Common myeloid progenitor, CD34-positive (primary cell): ENCODE measurements around the gene ABCA10.
"Not testable (repeated sequence)": the region's sequence is repeated elsewhere in the genome, so short reads cannot be mapped to it uniquely, and the experiment has no call there.

Experiments
- CTCF ChIA-PET: fragments of 350-600 bp; sonication (Branson Sonifier 250); formaldehyde crosslinking; loops from one replicate; lab custom pipeline; 2021; ENCODE audit warnings: antibody characterized with exemption; lab: Charles Lee
- POLR2A ChIA-PET: fragments of 350-600 bp; sonication (Branson Sonifier 250); formaldehyde crosslinking; loops from one replicate; lab custom pipeline; 2021; ENCODE audit warnings: antibody characterized with exemption; lab: Charles Lee
- DNase-seq, 3 donors: peaks; one replicate each; pipeline versions ENCODE4 v3.0.0 to v3.0.0-alpha.2; 2013
- H3K27ac ChIP-seq, 2 experiments: 1 replicate in 1 of 2; 2 replicates in 1 of 2; pipeline ENCODE4 v1.7.0; 2013; ENCODE audit warnings: inconsistent platforms in 2 of 2, low read length in 2 of 2, mild to moderate bottlenecking in 2 of 2, low read depth in 1 of 2, moderate library complexity in 1 of 2; ENCODE audit not compliant: severe bottlenecking in 2 of 2, insufficient read depth in 1 of 2, poor library complexity in 1 of 2
- H3K27me3 ChIP-seq, 5 experiments: replicated peaks in 2 of 5; 1 replicate in 3 of 5; 2 replicates in 2 of 5; pipeline versions ENCODE4 v1.6.1 to v1.7.0; 2013; ENCODE audit warnings: low read length in 4 of 5, mild to moderate bottlenecking in 2 of 5, moderate library complexity in 2 of 5, inconsistent platforms in 1 of 5; ENCODE audit not compliant: insufficient read depth in 5 of 5, control insufficient read depth in 4 of 5
- H3K36me3 ChIP-seq, 4 experiments: 1 replicate in 2 of 4; 2 replicates in 2 of 4; pipeline versions ENCODE4 v1.6.1 to v1.7.0; 2013; ENCODE audit warnings: low read length in 3 of 4, control low read depth in 1 of 4, mild to moderate bottlenecking in 1 of 4; ENCODE audit not compliant: control insufficient read depth in 4 of 4, insufficient read depth in 4 of 4
- H3K4me1 ChIP-seq, 4 experiments: 1 replicate in 3 of 4; 2 replicates in 1 of 4; pipeline versions ENCODE4 v1.6.1 to v1.7.1; 2013; ENCODE audit warnings: low read length in 3 of 4, mild to moderate bottlenecking in 3 of 4, control low read depth in 1 of 4, inconsistent platforms in 1 of 4, moderate library complexity in 1 of 4; ENCODE audit not compliant: control insufficient read depth in 4 of 4, insufficient read depth in 4 of 4; ENCODE audit errors: control extremely low read depth in 1 of 4
- H3K4me3 ChIP-seq, 7 experiments: 1 replicate in 4 of 7; 2 replicates in 3 of 7; pipeline versions ENCODE4 v1.5.1 to v1.7.0; 2013; ENCODE audit warnings: mild to moderate bottlenecking in 7 of 7, low read length in 6 of 7, moderate library complexity in 6 of 7, inconsistent platforms in 2 of 7, low read depth in 2 of 7, control low read depth in 1 of 7; ENCODE audit not compliant: insufficient read depth in 4 of 7, control insufficient read depth in 1 of 7; ENCODE audit errors: extremely low read depth in 1 of 7
- H3K9me3 ChIP-seq, 5 experiments: 1 replicate in 4 of 5; 2 replicates in 1 of 5; pipeline versions ENCODE4 v1.6.1 to v1.7.1; 2013; ENCODE audit warnings: low read length in 4 of 5, mild to moderate bottlenecking in 2 of 5, inconsistent platforms in 1 of 5, low read depth in 1 of 5, moderate library complexity in 1 of 5; ENCODE audit not compliant: control insufficient read depth in 4 of 5, insufficient read depth in 2 of 5; ENCODE audit errors: control extremely low read depth in 1 of 5
- WGBS: methylation state at CpG from one replicate; pipeline ENCODE4 v1.1.5; 2013; ENCODE audit not compliant: insufficient coverage; 5-methylcytosine and 5-hydroxymethylcytosine counted together

The ABCA10 gene

GRCh38 chr17:69170377-69170776 lies 58.2 kb downstream of the ABCA10 start:
- H3K27ac ChIP-seq: peak overlapping the region in 1 of 2 experiments; percentile 10
- H3K4me3 ChIP-seq: no peak overlapping the region
- DNase-seq: peak; percentile 10 to 86 (median 70)
- POLR2A ChIA-PET: interaction anchor here (0.6 kb wide), 1 partner anchor 77 kb away, joined by 3 read pairs; no protein-coding TSS in a partner anchor
- CTCF ChIA-PET: no interaction called here
- H3K9me3 ChIP-seq: peaks cover 0 to 4% (median 0%) of the 10 kb centered on the region in 5 experiments
- H3K27me3 ChIP-seq: no peaks in the 10 kb centered on the region
- H3K36me3 ChIP-seq: no peaks in the 10 kb centered on the region
- H3K4me1 ChIP-seq: peaks cover 0 to 15% (median 8%) of the 10 kb centered on the region in 4 experiments

GRCh38 chr17:69168642-69169041 lies 60.0 kb downstream of the ABCA10 start:
- DNase-seq, H3K36me3 ChIP-seq, H3K27me3 ChIP-seq, H3K4me3 ChIP-seq, H3K27ac ChIP-seq, POLR2A ChIA-PET, H3K9me3 ChIP-seq: not testable (repeated sequence)
- H3K4me1 ChIP-seq: peaks cover 0 to 15% (median 8%) of the 10 kb centered on the region in 4 experiments
- CTCF ChIA-PET: interaction anchor here (1.0 kb wide), 1 partner anchor 9 kb away, joined by 3 read pairs; no protein-coding TSS in a partner anchor

DNA sequence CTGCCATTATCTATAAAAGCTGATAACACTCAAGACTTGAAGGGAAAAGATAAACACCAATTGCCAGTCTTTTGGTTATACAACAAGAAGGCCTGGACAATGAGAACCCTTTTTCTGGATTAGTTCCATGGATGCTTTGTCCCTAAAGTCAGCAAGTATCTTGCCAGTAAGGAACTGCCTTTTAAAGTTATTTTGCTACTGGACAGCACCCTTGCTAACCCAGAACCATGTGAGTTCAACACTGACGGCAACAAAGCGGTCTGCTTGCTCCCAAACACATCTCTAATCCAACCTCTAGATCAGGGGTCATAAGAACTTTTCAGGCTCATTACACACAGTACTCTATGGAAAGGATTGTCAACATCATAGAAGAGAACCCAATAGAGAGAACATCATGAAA lies 61.7 kb downstream of the ABCA10 start:
- Histone ChIP-seq H3K36me3 (no peaks in the 10 kb centered on the region), H3K27me3 (no peaks in the 10 kb centered on the region), H3K4me3 (no peak overlapping the region), H3K9me3 (peaks cover 0 to 4% (median 0%) of the 10 kb centered on the region in 5 experiments), H3K27ac (no peak overlapping the region), H3K4me1 (peaks cover 0 to 15% (median 8%) of the 10 kb centered on the region in 4 experiments)
- 100% methylated on average over 1 of the region's 2 CpGs for WGBS
- ChIA-PET POLR2A (no interaction called here), CTCF (interaction anchor here (1.3 to 1.4 kb wide), 2 partner anchors 26 to 45 kb away, joined by 3 read pairs; no protein-coding TSS in a partner anchor)
- DNase-seq: no peak

DNA sequence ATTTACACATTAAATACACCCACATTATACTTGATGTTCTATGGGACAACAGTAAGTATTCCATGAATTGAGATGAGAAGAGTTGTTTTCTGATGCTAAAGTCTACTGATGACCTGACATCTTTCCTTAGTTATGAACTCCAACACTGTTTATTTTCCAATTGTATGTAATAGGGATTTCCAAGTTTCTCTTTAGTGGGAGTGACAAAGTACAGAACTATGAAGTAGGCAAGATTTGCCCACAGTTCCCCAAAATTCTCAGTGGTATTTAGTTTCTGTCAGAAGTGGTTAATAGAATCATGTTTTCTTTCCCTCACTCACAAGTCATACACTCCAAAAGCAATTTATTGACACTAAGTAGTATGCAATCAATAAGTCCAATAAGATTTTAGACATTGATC lies 64.4 kb downstream of the ABCA10 start:
- H3K9me3 ChIP-seq: peaks cover 0 to 4% (median 0%) of the 10 kb centered on the region in 5 experiments
- POLR2A ChIA-PET: no interaction called here

DNA sequence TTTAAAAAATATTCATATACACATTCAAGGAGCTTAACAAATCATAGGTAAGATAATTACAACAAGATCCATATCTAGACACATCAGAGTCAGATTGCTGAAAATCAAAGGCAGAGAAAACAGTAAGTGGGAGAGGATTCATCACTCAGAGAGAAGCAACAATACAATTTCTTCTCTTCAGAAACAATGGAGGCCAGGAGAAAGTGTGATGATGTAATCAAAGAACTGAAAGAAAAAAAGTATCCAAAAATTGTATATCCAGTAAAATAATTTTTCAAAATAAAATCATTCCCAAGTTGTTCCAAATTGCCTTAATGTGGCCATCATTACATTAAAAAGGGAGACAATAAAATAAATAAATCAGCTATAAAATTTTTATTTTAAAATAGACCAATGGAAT lies 69.2 kb downstream of the ABCA10 start:
- POLR2A ChIA-PET: no interaction called here
- Histone ChIP-seq H3K27ac (no peak overlapping the region), H3K36me3 (no peaks in the 10 kb centered on the region), H3K9me3 (no peaks in the 10 kb centered on the region), H3K27me3 (no peaks in the 10 kb centered on the region), H3K4me1 (no peaks in the 10 kb centered on the region), H3K4me3 (no peak overlapping the region)
- no peak for DNase-seq
- CTCF ChIA-PET: no interaction called here

More for the DNA sequence above, 64.4 kb downstream of the ABCA10 start:
- no peaks in the 10 kb centered on the region for H3K4me1 ChIP-seq
- CTCF ChIA-PET: no interaction called here
- H3K4me3 ChIP-seq: no peak overlapping the region
- H3K36me3 ChIP-seq: no peaks in the 10 kb centered on the region
- H3K27me3 ChIP-seq: no peaks in the 10 kb centered on the region
- no peak overlapping the region for H3K27ac ChIP-seq
- DNase-seq: no peak

DNA sequence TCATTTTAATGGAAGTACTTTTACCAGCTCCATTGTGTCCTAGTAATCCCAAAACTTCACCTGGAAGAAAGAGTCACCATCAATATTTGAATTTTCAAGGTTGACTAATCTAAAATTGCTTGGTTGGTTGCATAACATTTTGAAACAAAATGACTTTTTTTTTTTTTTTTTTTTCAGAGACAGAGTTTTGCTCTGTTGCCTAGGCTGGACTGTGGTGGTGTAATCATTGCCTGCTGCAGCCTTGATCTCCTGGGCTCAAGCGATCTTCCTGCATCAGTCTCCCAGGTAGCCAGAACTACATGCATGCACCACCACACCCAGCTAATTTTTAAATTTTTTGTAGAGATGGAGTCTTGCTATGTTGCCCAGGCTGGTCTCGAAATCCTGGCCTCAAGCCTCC lies 74.4 kb downstream of the ABCA10 start:
- Histone ChIP-seq H3K4me3 (no peak overlapping the region), H3K36me3 (no peaks in the 10 kb centered on the region), H3K27ac (no peak overlapping the region), H3K27me3 (no peaks in the 10 kb centered on the region), H3K4me1 (no peaks in the 10 kb centered on the region), H3K9me3 (no peaks in the 10 kb centered on the region)
- no peak for DNase-seq
- POLR2A ChIA-PET: no interaction called here
- CTCF ChIA-PET: interaction anchor here (0.7 kb wide), 1 partner anchor 70 kb away, joined by 3 read pairs; no protein-coding TSS in a partner anchor
- WGBS: 100% methylated on average over 1 of the region's 2 CpGs

DNA sequence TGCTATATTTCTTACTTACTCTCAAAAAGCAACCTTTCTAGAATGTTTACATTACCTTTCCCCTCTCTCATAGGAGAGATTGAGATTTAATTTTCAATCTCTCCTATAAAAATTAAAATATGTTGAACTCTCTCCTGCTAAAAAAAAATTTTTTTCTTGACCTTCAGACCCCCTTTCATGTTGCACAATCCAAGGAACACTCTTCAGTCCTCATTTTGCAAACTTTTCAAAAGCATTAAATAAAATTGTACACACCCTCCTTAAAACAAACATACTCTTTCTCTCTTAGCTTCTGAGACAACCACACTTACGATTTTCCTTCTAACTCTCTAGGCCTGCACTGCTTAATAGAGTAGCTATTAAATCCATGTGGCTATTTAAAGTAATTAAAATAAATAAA lies 78.3 kb downstream of the ABCA10 start:
- ChIA-PET POLR2A (no interaction called here), CTCF (no interaction called here)
- Histone ChIP-seq H3K4me3 (no peak overlapping the region), H3K27ac (no peak overlapping the region), H3K36me3 (no peaks in the 10 kb centered on the region), H3K4me1 (no peaks in the 10 kb centered on the region), H3K27me3 (no peaks in the 10 kb centered on the region), H3K9me3 (no peaks in the 10 kb centered on the region)
- DNase-seq: no peak
- WGBS: 100% methylated on average over 1 of the region's 1 CpG
